CD4-positive, alpha-beta T cell (primary cell): ENCODE results near the gene ARMC7. TPM values are rescaled to one million over a fixed set of nuclear protein-coding genes. Genes with fewer than 3 reads are reported as not detected.

Experiments used
- ATAC-seq: fragments of 200-7000 bp; cut with Tn5 transposase; one replicate; pipeline ENCODE4 v1.10.0; 2022; ENCODE audit warnings: mild to moderate bottlenecking; ENCODE audit not compliant: poor library complexity
- CTCF ChIA-PET: fragments of 350-600 bp; sonication (Branson Sonifier 250); formaldehyde crosslinking; loops from one replicate; lab custom pipeline; 2021; ENCODE audit warnings: antibody characterized with exemption, inconsistent platforms; lab: Charles Lee
- POLR2A ChIA-PET: fragments of 350-600 bp; sonication (Branson Sonifier 250); formaldehyde crosslinking; loops from one replicate; lab custom pipeline; 2021; ENCODE audit warnings: antibody characterized with exemption, inconsistent platforms; lab: Charles Lee
- DNase-seq, 14 experiments: peaks; one replicate each; pipeline ENCODE4 v3.0.0-alpha.2; 2013 to 2020; ENCODE audit warnings: mixed read lengths in 2 of 14
- H3K27ac ChIP-seq, 2 donors: one replicate each; pipeline versions ENCODE4 v1.5.1 to v1.7.0; 2013; ENCODE audit warnings: low read length in 2 of 2, low read depth in 1 of 2, mild to moderate bottlenecking in 1 of 2
- H3K27me3 ChIP-seq, 2 experiments: 1 replicate in 1 of 2; 2 replicates in 1 of 2; pipeline versions ENCODE4 v1.6.1 to v1.7.0; 2013; ENCODE audit warnings: low read length in 2 of 2, control low read depth in 1 of 2, mild to moderate bottlenecking in 1 of 2, moderate library complexity in 1 of 2; ENCODE audit not compliant: insufficient read depth in 2 of 2, control insufficient read depth in 1 of 2
- H3K36me3 ChIP-seq: one replicate; pipeline ENCODE4 v1.6.1; 2013; ENCODE audit warnings: low read length, control low read depth; ENCODE audit not compliant: insufficient read depth
- H3K4me1 ChIP-seq: one replicate; pipeline ENCODE4 v1.6.1; 2013; ENCODE audit warnings: low read length, control low read depth; ENCODE audit not compliant: insufficient read depth
- H3K4me3 ChIP-seq: one replicate; pipeline ENCODE4 v1.5.1; 2013; ENCODE audit warnings: mild to moderate bottlenecking, low read length, moderate library complexity
- H3K9me3 ChIP-seq, 2 experiments: 1 replicate in 1 of 2; 2 replicates in 1 of 2; pipeline versions ENCODE4 v1.6.1 to v1.7.0; 2013; ENCODE audit warnings: low read length in 2 of 2, mild to moderate bottlenecking in 2 of 2, control low read depth in 1 of 2, moderate library complexity in 1 of 2; ENCODE audit not compliant: control insufficient read depth in 1 of 2, insufficient read depth in 1 of 2
- H3K27ac Mint-ChIP-seq: one replicate; pipeline ENCODE4 v1.8.0; 2020; ENCODE audit warnings: mixed read lengths
- H3K27me3 Mint-ChIP-seq: one replicate; pipeline ENCODE4 v1.8.0; 2021; ENCODE audit warnings: mixed read lengths
- H3K36me3 Mint-ChIP-seq: one replicate; pipeline ENCODE4 v1.8.0; 2021; ENCODE audit warnings: low read depth, mixed read lengths
- H3K4me1 Mint-ChIP-seq: one replicate; pipeline ENCODE4 v1.8.0; 2021; ENCODE audit warnings: low read depth, mixed read lengths
- H3K4me3 Mint-ChIP-seq: one replicate; pipeline ENCODE4 v1.8.0; 2020; ENCODE audit warnings: mild to moderate bottlenecking, mixed read lengths
- H3K9me3 Mint-ChIP-seq: one replicate; pipeline ENCODE4 v1.8.0; 2020; ENCODE audit warnings: mixed read lengths
- CTCF ChIP-seq: fragments of 200-600 bp; IDR thresholded peaks from one replicate; pipeline ENCODE4 v1.8.0; 2022; ENCODE audit warnings: antibody characterized with exemption, mild to moderate bottlenecking
- intact Hi-C, 2 experiments: fragments of 100-400 bp; cut with DNase I in 1 of 2; cut with micrococcal nuclease in 1 of 2; formaldehyde crosslinking; loops; one replicate each; pipeline versions ENCODE4 v1.15.1 to v1.9.0; 2023 to 2025; cut with DNase I, micrococcal nuclease
- total RNA-seq, 174 experiments: library from RNA in 2 of 174; stranded (reverse) in 2 of 174; gene quantifications; one replicate each; pipeline ENCODE4 v1.2.3 and lab custom pipeline; 2021 to 2026

Gene ARMC7
- total RNA-seq, 2 experiments from 2014 or later: 4.1 to 4.8 TPM

- H3K36me3 Mint-ChIP-seq: peaks cover 6% of the 10 kb centered on the region
- peak overlapping the region; percentile 12 for H3K27ac Mint-ChIP-seq
- no peaks in the 10 kb centered on the region for H3K27me3 Mint-ChIP-seq
- H3K9me3 Mint-ChIP-seq: no peaks in the 10 kb centered on the region
- TF ChIP-seq CTCF: no peak
- CTCF ChIA-PET: interaction anchor here (7.4 kb wide), 1 partner anchor 14 kb away, joined by 97 read pairs; no protein-coding TSS in a partner anchor
- Histone ChIP-seq H3K27ac (no peak overlapping the region), H3K27me3 (no peaks in the 10 kb centered on the region), H3K4me3 (no peak overlapping the region), H3K36me3 (peaks cover 16% of the 10 kb centered on the region), H3K4me1 (peaks cover 38% of the 10 kb centered on the region), H3K9me3 (no peaks in the 10 kb centered on the region)
- H3K4me1 Mint-ChIP-seq: peaks cover 23% of the 10 kb centered on the region
- intact Hi-C loops: no loop called here
- H3K4me3 Mint-ChIP-seq: peak overlapping the region; percentile 71
- POLR2A ChIA-PET: interaction anchor here (0.7 kb wide), 1 partner anchor 16 kb away, joined by 4 read pairs; no protein-coding TSS in a partner anchor
- no peak for ATAC-seq
- DNase-seq: no peak
These were observed 19.8 kb downstream of the ARMC7 start for GRCh38 chr17:75129576-75129975.

- H3K9me3 Mint-ChIP-seq: no peaks in the 10 kb centered on the region
- DNase-seq (no peak), ATAC-seq (no peak)
- intact Hi-C loops: loop anchor here (1.0 to 5.0 kb wide), 3 partner anchors 16 to 52 kb away; partner anchors contain the start of gene SUMO2 (in 1 of the 2)
- peaks cover 32% of the 10 kb centered on the region for H3K4me1 ChIP-seq
- H3K27ac ChIP-seq: peak overlapping the region; percentile 45 to 55
- peak overlapping the region; percentile 83 for H3K4me3 ChIP-seq
- H3K27me3 Mint-ChIP-seq: no peaks in the 10 kb centered on the region
- H3K4me3 Mint-ChIP-seq: no peak overlapping the region
- CTCF ChIA-PET: interaction anchor here (1.1 to 7.4 kb wide), 8 partner anchors 15 to 117 kb away, joined by 3 to 97 read pairs (median 4); partner anchors contain the start of gene MRPL58
- H3K27me3 ChIP-seq: no peaks in the 10 kb centered on the region
- peaks cover 6% of the 10 kb centered on the region for H3K36me3 Mint-ChIP-seq
- POLR2A ChIA-PET: interaction anchor here (1.0 to 4.7 kb wide), 10 partner anchors 15 to 143 kb away, joined by 3 to 30 read pairs (median 6); partner anchors contain the start of genes CDR2L, JPT1 and SUMO2
- H3K4me1 Mint-ChIP-seq: peaks cover 17% of the 10 kb centered on the region
- H3K36me3 ChIP-seq: peaks cover 16% of the 10 kb centered on the region
- no peak for TF ChIP-seq CTCF
- H3K27ac Mint-ChIP-seq: peak overlapping the region; percentile 70
- H3K9me3 ChIP-seq: no peaks in the 10 kb centered on the region
These were observed 20.4 kb downstream of the ARMC7 start for GRCh38 chr17:75130059-75130631.

GRCh38 chr17:75130632-75131277, 21.0 kb downstream of the ARMC7 start:
- H3K4me1 Mint-ChIP-seq: peaks cover 13% of the 10 kb centered on the region
- Histone ChIP-seq H3K36me3 (peaks cover 16% of the 10 kb centered on the region), H3K4me1 (peaks cover 26% of the 10 kb centered on the region), H3K9me3 (no peaks in the 10 kb centered on the region), H3K4me3 (peak overlapping the region; percentile 83), H3K27ac (peak overlapping the region; percentile 45 to 55), H3K27me3 (no peaks in the 10 kb centered on the region)
- ATAC-seq (peak; percentile 75), DNase-seq (peak in 9 of 14 experiments; percentile 29 to 72 (median 37))
- TF ChIP-seq CTCF: no peak
- ChIA-PET POLR2A (interaction anchor here (0.8 to 4.7 kb wide), 20 partner anchors 8 to 169 kb away, joined by 3 to 30 read pairs (median 4); partner anchors contain the start of genes CDR2L, GGA3, JPT1 and MIF4GD), CTCF (interaction anchor here (0.6 to 7.4 kb wide), 16 partner anchors 10 to 169 kb away, joined by 3 to 97 read pairs (median 3); partner anchors contain the start of genes MRPL58 and SLC25A19)
- H3K27ac Mint-ChIP-seq: peak overlapping the region; percentile 70
- no peaks in the 10 kb centered on the region for H3K27me3 Mint-ChIP-seq
- intact Hi-C loops: loop anchor here (1.0 to 5.0 kb wide), 3 partner anchors 16 to 52 kb away; partner anchors contain the start of gene SUMO2 (in 1 of the 2)
- no peaks in the 10 kb centered on the region for H3K9me3 Mint-ChIP-seq
- peaks cover 6% of the 10 kb centered on the region for H3K36me3 Mint-ChIP-seq
- peak overlapping the region; percentile 88 for H3K4me3 Mint-ChIP-seq
